GM18907 (cell line): ENCODE results near the gene TRIM22.
"Not testable (repeated sequence)": the region's sequence is repeated elsewhere in the genome, so short reads cannot be mapped to it uniquely, and the experiment has no call there.

Experiments
- ATAC-seq: cut with Tn5 transposase; IDR thresholded peaks from one replicate; pipeline ENCODE4 v1.9.1; 2021; ENCODE audit warnings: mild to moderate bottlenecking, moderate library complexity; ENCODE audit not compliant: unreplicated experiment

TRIM22 gene, protein sequence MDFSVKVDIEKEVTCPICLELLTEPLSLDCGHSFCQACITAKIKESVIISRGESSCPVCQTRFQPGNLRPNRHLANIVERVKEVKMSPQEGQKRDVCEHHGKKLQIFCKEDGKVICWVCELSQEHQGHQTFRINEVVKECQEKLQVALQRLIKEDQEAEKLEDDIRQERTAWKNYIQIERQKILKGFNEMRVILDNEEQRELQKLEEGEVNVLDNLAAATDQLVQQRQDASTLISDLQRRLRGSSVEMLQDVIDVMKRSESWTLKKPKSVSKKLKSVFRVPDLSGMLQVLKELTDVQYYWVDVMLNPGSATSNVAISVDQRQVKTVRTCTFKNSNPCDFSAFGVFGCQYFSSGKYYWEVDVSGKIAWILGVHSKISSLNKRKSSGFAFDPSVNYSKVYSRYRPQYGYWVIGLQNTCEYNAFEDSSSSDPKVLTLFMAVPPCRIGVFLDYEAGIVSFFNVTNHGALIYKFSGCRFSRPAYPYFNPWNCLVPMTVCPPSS

DNA sequence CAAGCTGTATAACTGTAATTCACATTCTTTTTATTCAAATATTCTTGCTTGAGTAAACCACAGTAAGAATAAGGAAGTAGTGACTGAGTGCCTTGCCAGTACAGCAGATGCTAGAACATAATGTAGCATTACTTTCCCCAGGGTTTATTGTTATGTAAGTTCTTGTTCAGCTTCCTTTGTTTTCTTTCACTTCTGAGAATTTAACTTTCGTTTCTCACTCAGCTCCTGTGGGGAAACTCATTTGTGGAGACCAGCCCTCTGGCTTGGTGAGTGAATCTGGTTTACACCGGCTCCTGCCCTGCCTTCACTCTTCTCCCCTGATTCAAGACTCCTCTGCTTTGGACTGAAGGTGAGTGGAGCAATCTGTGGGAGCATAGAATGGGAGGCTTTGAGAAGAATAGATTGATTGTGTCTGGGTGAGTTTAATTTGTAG, at the start of gene TRIM22:
Gene TRIM22, plus strand, starts transcription at position 240 of the 433 bp plus-strand sequence. CDS start 6,443 bp downstream, outside the sequence.
- peak; percentile 79 for ATAC-seq

GRCh38 chr11:5639953-5640352, 49.6 kb upstream of the TRIM22 start:
- ATAC-seq, result no peak

DNA sequence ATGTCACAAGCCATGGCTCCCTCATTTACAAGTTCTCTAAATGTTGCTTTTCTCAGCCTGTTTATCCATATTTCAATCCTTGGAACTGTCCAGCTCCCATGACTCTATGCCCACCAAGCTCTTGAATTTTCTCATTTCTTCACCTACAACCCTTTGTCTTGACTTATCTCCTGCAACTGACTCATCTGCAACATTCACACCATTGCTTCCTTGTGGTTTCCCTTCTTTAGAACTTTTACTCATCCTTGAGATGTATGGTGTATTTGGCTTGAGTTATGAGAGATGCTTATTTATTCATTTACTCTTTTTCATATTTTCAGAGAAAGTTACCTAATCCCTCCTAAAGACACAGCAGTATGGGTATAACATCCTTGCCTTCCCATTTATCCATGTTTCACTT, 46.0 kb upstream of the TRIM22 start:
- no peak for ATAC-seq

GRCh38 chr11:5646139-5646538, 43.5 kb upstream of the TRIM22 start:
- ATAC-seq, result no peak

- no peak for ATAC-seq
Measured at GRCh38 chr11:5655474-5655873, 34.1 kb upstream of the TRIM22 start.

DNA sequence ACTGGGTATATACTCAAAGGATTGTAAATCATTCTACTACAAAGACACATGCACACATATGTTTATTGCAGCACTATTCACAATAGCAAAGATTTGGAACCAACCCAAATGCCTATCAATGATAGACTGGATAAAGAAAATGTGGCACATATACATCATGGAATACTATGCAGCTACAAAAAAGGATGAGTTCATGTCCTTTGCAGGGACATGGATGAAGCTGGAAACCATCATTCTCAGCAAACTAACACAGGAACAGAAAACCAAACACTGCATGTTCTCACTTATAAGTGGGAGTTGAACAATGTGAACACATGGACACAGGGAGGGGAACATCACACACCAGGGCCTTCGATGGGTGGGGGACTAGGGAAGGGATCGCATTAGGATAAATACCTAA, 32.6 kb upstream of the TRIM22 start:
- ATAC-seq, result not testable (repeated sequence)

GRCh38 chr11:5658318-5658717, 31.3 kb upstream of the TRIM22 start:
- ATAC-seq, result no peak

DNA sequence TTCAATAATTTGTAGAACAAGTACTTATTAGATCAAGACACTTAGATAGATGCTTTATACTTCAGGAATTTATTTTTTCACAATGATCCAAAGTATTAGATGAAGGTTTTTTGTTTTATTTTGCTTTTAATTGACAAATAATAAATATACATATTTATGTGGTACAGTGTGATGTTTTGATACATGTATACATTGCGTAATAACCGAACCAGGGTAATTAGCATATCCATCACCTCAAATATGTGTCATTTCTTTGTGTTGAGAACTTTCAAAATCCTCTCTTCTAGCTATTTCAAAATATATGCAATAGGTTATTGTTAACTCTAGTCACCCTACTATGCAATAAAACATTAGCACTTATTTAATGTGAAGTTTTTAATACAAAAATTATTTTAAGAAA, 26.1 kb upstream of the TRIM22 start:
- no peak for ATAC-seq

GRCh38 chr11:5665051-5665570, 24.5 kb upstream of the TRIM22 start:
- no peak for ATAC-seq

DNA sequence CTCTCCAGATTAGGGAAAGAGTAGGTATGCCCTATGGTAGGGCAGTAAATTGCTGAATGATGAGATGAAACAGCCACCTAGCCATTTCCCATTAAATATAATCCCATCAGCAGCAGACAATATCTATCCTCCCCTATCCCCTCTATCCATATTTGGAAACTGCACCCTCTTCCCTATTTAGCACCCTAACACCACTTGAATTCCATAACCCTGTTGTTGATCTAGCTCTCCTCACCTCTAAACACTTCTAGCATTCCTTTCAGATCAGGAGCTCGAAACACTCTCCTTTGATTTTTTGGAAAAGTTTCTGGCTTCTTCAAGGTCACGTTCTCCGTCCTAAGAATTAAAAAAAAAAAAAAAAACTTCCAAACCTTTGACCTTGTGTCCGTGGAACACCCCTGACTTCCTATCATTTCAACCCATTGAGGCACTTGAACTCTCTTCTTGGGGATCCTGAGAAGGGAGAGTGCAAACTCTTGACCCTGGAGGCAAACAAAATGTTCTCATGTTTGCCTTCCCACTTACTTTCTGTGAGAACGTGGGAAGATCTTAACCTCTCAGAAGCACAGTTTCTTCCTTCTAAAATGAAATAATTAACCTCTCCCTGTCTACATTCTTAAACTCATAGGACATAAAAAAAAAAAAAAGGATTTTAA, 23.7 kb upstream of the TRIM22 start:
- no peak for ATAC-seq

GRCh38 chr11:5666402-5666793, 23.2 kb upstream of the TRIM22 start:
- no peak for ATAC-seq

- no peak for ATAC-seq
Measured at GRCh38 chr11:5671831-5672230, 17.8 kb upstream of the TRIM22 start.

DNA sequence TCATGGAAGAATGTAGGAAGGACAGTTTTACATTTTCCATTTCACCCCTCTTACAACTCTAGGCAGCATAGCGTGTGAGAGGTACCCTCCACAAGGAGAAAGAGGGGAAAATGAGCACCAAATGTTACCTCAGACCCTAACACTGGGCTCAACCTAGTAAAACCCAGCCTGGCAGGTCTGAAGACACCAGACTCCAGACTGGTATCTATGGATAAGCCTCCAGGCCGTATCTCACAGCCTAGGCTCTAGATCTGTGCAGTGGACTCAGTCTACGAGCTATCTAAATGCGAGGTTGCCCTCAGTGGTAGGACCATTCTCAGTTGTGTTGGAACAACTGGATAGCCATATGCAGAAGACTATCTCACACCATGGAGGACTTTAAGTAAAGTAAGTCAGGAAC, 15.2 kb upstream of the TRIM22 start:
- no peak for ATAC-seq

- ATAC-seq, result no peak
Measured at GRCh38 chr11:5679811-5680210, 9.8 kb upstream of the TRIM22 start.

DNA sequence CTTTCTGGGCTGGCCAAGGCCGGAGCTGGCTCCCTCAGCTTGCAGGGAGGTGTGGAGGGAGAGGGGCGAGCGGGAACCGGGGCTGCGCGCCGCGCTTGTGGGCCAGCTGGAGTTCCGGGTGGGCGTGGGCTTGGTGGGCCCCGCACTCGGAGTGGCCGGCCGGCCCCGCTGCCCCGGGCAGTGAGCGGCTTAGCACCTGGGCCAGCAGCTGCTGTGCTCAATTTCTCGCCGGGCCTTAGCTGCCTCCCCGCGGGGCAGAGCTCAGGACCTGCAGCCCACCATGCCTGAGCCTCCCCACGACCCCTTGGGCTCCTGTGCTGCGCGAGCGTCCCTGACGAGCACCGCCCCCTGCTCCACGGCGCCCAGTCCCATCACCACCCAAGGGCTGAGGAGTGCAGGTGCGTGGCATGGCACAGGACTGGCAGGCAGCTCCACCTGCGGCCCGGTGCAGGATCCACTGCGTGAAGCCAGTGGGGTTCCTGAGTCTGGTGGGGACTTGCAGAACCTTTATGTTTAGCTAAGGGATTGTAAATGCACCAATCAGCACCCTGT, 6.6 kb upstream of the TRIM22 start:
- not testable (repeated sequence) for ATAC-seq

- ATAC-seq, result not testable (repeated sequence)
Measured at GRCh38 chr11:5683620-5684019, 6.0 kb upstream of the TRIM22 start.

DNA sequence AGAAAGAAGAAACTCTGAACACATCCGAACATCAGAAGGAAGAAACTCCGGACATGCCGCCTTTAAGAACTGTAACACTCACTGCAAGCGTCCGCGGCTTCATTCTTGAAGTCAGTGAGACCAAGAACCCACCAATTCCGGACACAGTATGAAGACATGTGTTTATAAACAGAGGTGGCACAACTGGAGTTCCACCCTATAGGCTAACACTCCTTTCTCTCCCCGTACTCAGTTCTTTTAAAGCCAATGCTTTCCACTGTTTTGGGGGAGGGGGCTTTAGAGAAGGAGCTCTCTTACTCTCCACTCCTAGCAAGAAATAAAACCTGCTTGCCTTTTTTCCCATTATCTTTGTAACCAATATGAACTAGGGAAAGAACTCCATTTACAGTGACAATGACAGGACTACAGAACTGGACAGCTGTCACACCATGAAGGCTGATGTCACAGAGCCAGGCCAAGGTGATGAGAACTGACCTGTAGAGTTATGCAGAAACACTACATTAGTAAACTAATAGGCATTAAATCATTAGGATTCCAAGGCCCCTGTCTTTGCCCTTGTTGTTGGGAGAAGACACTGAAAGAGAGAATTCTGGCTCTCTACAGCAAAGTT, 5.4 kb upstream of the TRIM22 start:
- peak; percentile 15 for ATAC-seq

- peak; percentile 83 for ATAC-seq
Measured at GRCh38 chr11:5684646-5685362, 4.8 kb upstream of the TRIM22 start, which contains the start of gene TRIM5. Gene TRIM5 (minus strand): TSS chr11:5685074. CDS start chr11:5680177, 4,897 bp downstream.

DNA sequence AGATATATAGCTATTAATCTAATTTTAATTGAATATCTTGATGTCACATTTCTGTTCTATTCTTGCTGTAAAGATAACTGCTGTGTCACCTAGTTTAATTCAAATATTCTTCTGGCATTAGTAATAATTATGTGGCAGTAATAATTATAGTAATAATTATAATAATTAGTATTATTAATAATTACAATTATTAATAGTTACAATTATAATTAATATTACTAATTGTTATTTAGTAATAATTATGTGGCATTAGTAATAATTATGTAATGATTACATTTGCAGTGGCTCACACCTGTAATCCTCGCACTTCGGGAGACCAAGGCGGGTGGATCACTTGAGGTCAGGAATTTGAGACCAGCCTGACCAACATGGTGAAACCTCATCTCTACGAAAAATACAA, 3.2 kb upstream of the TRIM22 start:
- ATAC-seq, result no peak

DNA sequence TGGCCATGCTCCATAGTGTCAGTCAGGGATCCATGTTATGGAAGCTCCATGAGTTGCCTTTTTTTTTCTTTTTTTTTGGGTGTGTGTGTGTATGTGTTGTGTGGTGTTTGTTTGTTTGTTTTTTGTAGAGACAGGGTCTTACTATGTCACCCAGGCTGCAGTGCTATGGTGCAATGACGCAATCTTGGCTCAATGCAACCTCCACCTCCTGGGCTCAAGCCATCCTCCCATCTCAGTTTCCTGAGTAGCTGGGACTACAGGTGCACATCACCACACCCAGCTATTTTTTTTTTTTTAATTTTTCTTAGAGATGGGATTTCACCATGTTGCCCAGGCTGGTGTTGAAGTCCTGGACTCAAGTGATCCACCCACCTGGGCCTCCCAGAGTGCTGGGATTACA, 1.1 kb upstream of the TRIM22 start:
- no peak for ATAC-seq
